Activated T-cell treated with anti-CD3 and anti-CD28 coated beads for 4 hours (primary cell): ENCODE measurements around the gene PADI2.

Experiments used
- DNase-seq: peaks from one replicate; pipeline ENCODE4 v3.0.0-alpha.2; 2020

PADI2 gene

DNA sequence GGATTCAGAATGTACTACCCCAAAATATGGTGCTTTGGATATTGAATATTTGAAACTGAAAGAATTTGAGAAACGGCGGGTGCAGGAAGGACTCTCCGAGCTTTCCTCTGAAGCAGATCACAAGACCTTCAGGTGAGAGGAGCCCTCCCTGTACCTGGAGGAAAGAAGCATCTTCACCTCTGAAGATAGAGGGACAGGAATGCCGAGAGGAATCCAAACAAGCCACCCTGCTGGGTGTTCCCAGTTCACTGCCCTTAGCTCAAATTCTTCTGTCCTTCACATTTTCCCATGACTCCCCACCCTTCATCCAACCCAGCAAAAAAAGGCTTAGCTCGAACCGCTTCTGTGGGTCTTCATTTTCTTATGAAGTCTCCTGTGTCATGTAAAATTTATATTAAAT is 18.2 kb upstream of the PADI2 start:
- no peak for DNase-seq

DNA sequence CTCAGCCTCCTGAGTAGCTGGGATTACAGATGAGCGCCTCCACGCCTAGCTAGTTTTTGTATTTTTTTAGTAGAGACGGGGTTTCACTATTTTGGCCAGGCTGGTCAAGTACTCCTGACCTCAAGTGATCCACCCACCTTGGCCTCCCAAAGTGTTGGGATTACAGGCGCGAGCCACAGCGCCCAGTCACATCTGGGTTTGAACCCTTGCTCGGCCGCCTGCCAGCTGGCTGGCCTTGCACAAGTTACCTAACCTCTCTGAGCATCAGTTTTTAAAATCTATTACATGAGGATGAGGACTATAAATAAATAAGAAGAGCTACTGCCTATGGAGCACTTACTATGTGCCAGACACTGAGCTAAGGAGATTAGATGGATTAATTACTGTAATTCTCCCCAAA is 17.7 kb upstream of the PADI2 start:
- no peak for DNase-seq

DNA sequence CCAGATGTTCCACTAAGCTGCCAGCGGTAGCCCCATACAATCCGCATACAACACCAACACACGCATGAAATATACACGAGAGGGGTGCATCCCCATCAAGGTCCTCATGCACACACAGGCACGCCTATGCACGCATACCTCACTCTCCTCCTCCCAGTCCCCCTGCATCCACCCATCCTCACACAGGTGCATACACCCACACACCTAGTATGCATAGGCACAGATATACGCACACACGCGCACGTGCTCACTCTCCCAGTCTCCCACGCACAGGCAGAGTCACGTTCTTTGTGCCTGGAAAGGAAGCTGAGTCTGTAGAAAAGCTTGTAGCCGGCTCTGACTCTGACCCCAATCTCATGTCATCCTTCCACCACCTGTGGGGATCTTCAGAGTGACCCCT is 16.9 kb upstream of the PADI2 start:
- DNase-seq, result no peak

DNA sequence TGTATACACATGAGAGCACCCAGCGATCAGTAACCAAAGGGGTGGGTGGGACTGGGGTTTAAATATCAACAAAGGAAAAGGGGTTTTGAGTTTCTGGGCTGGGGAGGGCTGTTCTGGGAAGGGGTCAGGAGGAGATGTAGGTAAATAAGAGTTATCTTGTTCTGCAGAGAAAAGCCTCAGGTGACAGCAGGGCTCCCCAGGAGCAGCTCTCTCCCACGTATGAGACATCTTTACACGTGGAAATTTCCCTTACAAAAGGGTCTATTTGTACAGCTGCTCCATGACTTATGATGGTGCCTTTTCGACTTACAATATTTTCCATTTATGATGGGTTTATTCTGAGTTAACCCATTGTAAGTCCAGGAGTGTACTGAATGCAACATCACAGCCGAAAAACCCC is 16.3 kb upstream of the PADI2 start:
- DNase-seq, result no peak

DNA sequence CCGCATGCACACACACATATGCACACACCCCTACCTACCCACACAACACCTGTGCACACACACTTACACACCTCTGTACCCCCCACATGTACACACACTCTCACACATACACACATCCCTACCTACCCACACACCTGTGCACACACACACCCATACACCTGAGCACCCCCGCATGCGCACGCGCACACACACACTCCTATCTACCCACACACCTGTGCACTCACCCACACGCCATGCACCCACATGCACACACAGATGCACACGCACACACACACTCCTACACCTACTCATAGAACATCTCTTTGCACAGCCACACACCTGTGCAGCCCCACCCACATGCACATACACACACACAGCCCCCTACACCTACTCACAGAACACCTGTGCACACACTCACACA is 15.5 kb upstream of the PADI2 start:
- DNase-seq, result no peak

DNA sequence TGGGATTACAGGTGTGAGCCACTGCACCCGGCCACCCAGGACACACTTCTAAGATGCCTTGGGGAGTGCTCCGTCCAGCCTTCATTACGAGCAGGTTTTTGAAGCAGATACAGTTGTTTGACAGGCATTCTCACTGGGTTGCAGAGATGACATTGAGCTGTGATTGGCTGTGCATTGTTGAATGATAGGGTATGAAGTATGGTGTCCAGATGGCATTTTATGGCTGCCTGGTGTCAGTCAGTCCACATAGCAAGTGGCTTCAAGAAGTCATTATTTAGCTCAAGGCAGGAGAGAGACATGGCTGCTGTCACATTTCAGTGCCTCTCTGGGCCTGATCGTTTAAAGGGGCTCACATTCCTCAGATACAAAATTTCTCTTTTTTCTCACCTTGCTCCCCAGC is 14.8 kb upstream of the PADI2 start:
- DNase-seq, result no peak

DNA sequence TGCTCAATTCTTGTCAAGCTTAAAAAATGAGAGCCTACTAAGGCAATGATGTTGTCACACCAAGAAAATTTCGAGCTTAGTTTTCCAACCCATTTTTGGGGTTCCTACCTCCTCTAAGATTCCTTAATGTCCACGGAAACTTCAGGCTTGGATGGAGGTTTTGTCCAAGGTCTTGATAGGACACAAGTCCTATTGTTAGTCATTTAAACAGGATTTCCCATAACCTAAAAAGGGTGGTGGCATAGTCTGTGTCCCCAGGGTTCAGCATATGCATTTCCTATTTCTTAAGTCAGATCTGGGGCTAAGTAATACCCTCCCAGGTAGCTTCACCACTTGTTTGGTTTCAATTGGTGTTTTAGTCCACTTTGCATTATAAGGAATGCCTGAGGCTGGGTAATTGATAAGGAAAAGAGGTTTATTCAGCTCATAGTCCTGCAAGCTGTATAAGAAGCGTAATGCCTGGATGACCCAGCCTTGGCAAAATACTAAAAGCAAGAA is 10.9 kb upstream of the PADI2 start:
- DNase-seq, result no peak

DNA sequence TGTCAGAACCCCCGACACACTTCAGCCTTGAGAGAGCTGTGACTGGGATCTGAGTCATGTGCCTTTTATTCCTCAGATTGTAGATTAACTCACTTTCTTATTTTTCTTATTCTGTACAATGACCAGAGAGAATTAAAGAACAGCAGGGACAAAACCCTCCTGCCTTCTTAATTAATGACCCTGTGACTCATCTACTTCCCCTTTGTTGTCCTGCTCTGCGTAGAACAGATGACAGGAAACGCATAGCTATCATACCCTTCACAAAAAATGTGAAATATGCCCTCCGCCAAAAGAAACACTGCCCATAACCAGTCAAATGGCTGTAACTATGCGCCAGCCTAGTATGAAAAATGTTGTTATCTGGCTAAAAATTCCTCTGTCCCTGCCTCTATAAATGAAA is 9.1 kb upstream of the PADI2 start:
- no peak for DNase-seq

DNA sequence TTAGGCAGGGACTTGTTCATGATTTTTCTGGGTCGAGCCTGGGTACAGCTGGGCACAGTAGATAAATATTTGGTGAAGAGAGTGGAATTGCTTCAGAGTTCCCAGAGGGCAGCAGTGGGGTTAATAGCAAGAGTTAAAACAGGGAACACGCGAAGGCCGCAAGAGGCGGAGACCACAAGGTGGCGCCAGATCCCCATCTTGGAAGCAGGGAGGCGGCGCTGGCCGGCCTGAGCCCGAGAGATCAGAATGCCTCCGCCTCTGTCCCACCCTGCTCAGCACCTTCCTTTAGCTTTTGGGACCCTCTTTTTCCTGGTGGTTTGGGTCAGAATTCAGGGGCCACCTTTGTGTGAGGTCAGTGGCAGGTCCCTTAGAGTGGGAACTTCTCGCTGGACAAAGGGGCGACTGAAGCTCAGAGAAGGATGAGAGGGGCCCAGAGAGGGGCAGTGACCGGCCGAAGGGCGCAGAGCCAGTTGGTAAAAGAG is 6.5 kb upstream of the PADI2 start:
- peak; percentile 77 for DNase-seq

DNA sequence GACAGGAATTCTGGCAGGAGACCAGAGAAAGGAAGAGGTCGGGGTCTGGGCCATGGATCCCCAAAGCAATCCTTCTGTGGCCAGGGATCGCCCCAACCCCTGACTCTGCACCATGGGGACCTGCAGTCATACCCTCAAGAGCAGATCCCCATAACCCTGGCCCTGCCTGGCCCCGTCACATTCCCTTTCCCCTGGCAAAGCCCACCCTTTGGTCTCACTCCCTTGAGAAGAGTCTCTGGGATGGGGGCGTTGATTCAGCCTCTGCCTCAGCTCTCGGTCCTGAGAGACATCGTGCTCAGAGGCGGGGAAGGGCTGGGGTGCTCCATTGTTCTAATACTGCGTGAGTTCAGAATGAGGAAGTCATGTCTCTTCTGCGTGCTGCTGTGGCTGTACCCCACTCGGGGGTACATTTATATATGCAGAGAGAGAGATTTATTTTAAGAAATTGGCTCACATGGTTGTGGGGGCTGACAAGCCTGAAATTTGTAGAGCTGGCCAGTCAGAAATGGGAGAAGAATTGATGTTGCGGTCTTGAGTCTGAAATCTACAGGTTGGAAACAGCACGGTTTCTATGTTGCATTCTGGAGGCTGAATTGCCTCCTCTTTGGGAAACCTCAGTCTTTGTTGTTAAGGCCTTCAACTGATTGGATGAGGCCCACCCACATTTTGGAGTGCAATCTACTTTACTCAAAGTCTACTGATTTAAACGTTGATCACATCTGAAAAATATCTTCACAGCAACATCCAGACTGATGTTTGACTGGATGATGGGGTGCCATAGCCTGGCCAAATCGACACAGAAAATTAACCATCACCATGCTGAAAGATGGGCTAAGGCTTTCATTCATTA is 4.2 kb upstream of the PADI2 start:
- no peak for DNase-seq

DNA sequence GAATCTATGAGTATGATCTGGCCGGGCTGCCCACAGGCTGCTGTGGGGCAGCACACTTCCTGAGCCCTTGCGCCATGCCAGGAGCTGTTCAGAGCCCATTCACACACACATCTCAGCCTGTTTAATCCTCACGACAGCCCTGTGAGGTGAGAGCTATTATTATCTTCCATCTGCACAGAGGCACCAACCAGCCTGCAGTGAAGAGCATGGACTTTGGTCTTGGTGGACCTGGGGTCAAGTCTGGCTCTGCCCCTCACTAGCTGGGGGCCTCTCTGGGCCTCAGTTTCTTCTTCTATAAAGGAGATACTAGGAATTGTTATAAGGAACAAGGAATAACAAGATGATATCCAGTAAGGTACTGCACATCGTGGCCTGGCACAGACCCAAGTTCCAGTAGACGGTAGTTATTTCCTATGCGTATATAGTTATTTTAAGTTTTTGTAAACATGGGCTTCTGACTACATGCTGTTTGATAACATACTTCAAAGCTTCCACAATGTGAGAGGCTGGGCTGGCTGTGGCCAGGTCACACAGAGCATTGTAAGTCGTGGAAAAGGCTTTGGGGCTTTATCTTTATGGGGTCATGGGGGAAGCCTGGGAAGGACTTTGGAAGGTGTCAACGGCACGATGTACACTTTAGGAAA is 3.4 kb upstream of the PADI2 start:
- DNase-seq, result no peak

DNA sequence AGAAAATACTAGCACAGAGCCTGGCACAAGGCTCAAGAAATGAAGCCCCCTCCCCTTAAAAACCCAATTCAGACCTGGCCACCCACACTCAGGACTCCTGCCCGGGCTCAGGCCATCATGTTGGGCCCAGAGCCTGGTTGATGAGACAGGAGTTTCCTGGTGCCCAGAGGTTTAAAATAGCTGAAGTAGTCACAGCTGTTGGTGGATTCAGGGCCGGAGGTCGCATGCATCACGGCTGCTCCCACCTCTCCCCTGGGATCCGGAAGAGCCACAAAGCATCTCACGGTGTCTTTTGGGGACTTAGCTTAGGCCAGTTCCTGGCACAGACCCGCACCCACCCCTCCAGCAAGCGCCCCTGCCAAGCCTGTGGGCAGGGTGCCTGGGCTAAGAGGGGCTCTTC is 2.6 kb upstream of the PADI2 start:
- DNase-seq, result no peak

DNA sequence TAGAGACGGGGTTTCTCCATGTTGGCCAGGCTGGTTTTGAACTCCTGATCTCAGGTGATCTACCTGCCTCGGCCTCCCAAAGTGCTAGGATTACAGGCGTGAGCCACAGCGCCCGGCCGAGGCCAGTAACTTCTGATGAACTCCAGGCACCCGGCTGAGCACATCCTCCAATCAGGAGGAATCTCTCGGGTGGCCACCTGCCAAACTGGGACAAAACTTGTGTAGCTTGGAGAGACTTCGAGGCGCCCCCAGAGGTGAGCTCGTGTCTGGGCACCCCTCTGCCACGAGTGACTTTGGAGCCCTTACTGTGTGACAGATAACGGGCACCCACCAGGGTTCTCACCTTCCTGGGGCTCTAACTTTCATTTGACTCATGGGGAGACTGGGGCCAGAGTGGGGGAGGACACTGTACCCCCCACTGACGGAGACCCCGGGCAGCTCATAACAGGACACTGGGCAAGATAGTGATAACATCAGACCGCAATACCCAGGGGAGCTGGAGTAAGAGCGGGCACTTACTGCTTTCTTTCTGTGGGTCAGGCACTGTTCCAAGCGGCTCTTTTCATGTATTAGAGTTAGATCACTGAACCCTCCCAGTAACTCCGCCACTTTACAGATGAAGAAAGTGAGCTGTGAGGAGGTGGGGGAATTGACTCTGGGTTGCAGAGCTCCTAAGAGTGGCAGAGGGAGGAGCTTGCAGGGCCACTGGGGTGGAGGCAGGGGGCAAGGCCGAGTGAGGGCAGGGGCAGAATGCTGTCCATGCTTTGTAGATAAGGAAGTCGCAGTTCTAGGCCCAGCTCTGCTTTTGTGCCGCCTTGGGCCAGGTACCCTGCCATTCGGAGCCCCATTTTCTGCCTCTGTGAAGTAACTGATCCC is 1.9 kb upstream of the PADI2 start:
- DNase-seq, result no peak

DNA sequence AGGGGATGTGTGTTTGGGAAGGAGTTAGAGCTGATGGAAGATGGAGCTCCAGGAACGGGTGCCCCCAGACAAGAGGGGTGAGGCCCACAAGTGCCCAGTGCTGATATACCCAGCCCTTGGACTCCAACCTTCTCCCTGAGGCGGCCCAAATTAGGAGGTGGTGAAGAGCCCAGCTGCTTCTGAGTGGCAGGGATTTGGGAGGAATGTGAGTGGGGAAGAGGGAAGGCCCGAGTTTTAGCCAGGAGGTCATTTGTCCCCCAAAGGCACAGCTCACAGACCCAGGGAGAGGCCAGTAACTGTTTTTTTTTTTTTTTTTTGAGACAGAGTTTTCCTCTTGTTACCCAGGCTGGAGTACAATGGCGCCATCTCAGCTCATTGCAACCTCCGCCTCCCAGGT is 1.2 kb upstream of the PADI2 start:
- DNase-seq, result no peak

DNA sequence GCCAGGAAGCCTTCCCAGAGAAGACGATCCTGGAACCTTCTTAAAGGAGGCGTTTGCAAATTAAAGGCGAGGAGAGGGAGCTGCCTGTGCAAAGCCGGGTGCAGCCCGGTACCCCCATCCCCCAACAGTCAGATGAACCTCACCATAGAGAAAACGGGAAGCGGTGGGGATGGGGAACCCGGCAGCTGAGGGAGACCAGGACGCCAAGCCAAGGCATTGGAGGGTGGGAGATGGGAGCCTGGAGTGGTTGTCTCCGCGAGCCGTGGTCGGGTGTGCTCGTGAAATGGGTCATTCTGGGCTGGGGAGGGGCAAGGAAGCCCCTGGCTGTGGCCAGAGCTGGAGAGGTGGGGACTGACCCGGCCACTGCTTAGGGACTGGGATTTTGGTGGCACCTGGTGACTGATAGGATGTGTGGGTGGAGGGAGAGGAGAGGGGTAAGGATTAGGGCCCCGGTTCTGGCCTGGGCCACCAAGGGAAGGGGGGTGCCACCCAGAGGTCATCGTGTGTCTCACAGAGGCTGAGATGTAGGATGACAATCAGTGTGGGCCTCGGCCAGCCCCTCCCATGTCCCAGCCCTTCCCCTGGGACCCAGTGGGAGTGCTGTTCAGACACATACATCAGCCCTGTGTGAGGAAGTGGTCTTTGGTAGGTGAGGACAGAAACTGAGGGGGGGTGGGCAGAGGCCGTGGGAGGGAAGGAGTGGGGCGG is 676 bp upstream of the PADI2 start:
- DNase-seq, result no peak

DNA sequence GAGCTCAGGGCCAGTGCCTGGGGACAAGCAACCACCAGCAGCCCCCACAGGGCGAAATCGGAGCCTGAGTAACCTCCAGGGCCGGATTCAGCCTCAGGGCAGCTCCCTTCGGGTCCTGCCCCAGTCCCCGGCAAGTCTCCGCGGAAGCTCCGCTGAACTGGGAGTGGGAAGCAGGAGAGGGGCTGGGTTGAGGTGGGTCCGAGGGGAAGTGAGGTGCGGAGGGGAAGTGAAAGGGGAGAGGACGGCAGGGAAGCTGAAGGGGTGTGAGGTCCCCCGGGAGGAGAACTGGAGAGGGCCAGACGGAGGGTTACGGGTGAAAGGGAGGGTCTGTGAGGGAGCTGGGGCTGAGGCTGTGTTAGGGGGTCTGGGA is 560 bp downstream of the PADI2 start:
- no peak for DNase-seq

DNA sequence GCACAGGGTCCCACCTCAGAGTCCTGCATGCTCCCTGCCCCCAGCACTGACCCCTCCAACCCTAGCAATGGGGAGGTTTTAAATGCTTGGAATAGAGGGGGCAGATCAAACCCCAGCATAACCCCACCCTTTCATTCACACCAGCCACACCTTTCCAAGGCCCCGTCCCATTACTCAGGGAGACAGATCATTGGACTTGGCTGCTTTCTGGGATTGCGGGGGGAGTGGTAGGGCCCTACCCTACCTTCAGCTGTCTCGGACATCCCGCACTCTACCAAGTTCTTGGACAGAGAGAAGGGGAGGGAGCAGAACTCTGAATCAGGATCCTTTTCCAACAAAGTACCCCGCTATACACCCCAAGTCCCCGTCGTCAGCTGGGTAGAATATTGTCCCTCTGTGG is 983 bp downstream of the PADI2 start:
- DNase-seq, result no peak

DNA sequence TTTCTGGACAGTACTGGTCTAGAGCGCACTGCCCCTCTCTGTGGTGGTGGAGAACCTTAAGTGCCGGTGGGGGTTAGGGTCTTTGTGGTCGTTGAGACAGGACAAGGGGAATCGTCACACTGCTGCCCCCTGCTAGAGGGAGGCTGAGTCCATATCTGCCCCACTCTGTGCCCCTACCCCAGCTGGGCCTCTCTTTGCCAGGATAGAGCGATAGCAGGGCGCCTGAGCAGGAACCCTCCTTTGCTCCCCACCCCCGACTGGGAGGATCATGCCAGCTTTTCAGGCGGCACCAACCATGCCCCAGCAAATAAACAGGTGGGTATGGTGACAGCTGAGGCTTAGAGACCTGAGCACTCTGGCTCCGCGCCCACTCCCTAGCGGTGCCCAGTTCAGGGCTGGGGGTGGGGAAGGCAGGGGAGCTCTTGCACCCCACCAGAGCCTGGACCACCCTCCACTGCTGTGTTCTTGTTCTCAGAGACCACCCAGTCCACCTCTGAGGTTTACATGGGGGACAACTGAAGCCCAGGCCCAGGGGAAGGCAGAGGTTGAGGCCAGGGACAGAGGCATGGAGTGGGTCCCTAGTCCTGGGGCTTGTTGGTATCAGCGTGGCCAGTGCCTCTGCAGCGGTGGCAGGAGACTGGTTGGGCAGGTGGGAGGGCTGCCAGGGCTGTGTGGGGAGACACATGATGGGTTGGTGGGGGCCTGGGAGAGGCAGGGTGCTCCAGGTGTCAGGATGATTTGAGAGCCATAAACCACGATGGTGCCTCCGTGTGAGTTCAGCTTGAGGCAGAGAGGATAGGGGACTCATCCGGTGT is 1.6 kb downstream of the PADI2 start:
- no peak for DNase-seq

DNA sequence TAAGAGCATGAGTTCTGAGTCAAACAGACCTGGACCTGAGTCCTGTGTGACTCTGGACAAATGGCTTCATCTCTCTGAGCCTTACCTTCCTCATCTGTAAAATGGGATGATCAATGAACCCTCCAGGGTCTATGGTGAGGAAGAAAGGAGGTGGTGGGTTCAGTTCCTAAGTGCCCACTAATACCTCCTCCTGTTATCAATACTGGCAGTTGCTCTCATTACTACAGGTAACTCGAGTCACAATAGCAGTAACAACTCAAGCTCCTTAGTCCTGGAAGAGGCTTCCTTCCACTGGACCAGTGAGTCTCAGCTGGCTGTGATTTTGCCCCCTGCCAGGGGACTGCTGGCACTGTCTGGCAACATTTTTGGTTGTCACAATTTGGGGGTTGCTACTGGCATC is 2.6 kb downstream of the PADI2 start:
- no peak for DNase-seq

DNA sequence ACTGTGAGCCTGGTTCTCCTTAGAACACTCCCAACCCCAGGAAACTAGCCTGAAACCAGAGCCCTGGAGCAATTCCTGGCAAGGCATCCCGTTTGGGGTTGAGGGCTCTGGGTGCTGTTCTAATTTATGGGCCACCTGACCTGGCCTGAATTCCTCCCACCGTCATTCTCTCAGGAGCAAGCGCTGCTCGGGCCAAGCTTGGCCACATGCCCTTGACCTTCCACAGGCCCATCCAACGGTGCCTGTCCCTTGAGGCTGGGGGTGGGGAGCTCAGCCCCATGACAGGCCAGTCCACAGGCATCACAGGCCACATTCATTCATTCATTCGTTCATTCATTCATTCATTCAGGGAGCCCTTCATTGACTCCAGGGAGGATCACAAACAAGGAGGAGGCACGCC is 5.3 kb downstream of the PADI2 start:
- DNase-seq, result no peak

DNA sequence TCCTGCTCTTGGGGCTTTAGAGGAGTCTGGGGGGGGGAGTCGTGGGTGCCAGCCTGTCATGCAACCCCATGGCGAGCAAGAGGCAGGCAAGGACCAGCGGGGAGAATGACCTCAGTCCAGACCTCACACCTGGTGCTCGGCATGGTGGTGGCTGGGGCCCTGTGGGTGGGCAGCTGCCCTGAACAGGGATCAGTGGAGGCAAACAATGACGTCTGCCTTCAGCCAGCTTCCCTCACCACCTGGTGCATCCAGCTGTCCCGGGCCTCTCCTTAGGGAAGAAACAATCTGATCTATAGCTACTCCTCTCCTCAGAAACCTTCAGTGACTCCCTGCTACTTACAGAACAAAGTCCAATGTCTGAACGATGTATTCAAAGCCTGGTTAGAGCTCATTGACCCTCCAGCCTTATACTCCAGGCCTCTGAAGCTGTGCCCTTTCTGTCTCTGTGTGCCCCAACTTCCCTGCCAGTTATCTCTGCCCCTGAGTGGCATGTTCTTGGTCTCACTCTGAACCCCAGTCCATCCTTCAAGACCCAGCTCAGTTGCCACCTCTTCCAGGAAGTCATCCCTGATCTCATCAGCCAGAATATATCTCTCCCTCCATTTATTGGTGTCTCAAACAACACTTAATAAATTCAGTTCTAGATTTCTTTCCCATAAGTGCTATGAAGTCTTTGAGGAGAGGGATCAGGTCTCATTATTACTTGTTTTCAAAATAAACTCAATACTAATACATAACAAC is 6.6 kb downstream of the PADI2 start:
- DNase-seq, result no peak
